DND-41 (cell line): ENCODE measurements around the gene SDK2.

Experiments
- ATAC-seq: fragments of 200-7000 bp; cut with Tn5 transposase; 3 replicates; pipeline ENCODE4 v1.9.1; 2021; ENCODE audit warnings: low read depth; ENCODE audit not compliant: insufficient read depth
- DNase-seq: peaks from one replicate; pipeline ENCODE4 v3.0.0-alpha.2; 2020
- H2AFZ ChIP-seq: 2 replicates; pipeline ENCODE4 v1.6.0; 2012; ENCODE audit warnings: low read depth, low read length
- H3K27ac ChIP-seq: 2 replicates; pipeline ENCODE4 v1.5.1; 2012; ENCODE audit warnings: low read length, inconsistent platforms
- H3K27me3 ChIP-seq: fragments of 200-600 bp; sonication (generic); 2 replicates; pipeline ENCODE4 v1.6.0; 2012; ENCODE audit warnings: low read length, mild to moderate bottlenecking, inconsistent platforms; ENCODE audit not compliant: insufficient read depth, poor library complexity
- H3K36me3 ChIP-seq: 2 replicates; pipeline ENCODE4 v1.5.1; 2012; ENCODE audit warnings: low read length, inconsistent platforms; ENCODE audit not compliant: insufficient read depth
- H3K4me1 ChIP-seq: 2 replicates; pipeline ENCODE4 v1.5.1; 2012; ENCODE audit warnings: mild to moderate bottlenecking, low read length; ENCODE audit not compliant: insufficient read depth
- H3K4me2 ChIP-seq: 2 replicates; pipeline ENCODE4 v1.6.0; 2012; ENCODE audit warnings: mild to moderate bottlenecking, moderate library complexity, low read length, inconsistent platforms; ENCODE audit not compliant: insufficient read depth
- H3K4me3 ChIP-seq, 2 experiments: fragments of 200-600 bp in 1 of 2; shearing (Covaris generic) in 1 of 2; 2 replicates each; pipeline ENCODE4 v1.5.1; 2012 to 2016; ENCODE audit warnings: inconsistent platforms in 2 of 2, low read length in 2 of 2, mild to moderate bottlenecking in 2 of 2, low read depth in 1 of 2, moderate library complexity in 1 of 2
- H3K79me2 ChIP-seq: 2 replicates; pipeline ENCODE4 v1.6.0; 2012; ENCODE audit warnings: low read length, inconsistent platforms; ENCODE audit not compliant: insufficient read depth
- H3K9ac ChIP-seq: 2 replicates; pipeline ENCODE4 v1.6.0; 2012; ENCODE audit warnings: low read depth, mild to moderate bottlenecking, inconsistent platforms, low read length, moderate library complexity
- H3K9me3 ChIP-seq: 2 replicates; pipeline ENCODE4 v1.5.1; 2012; ENCODE audit warnings: low read length, moderate library complexity, mild to moderate bottlenecking, inconsistent platforms; ENCODE audit not compliant: insufficient read depth, severe bottlenecking
- H4K20me1 ChIP-seq: 2 replicates; pipeline ENCODE4 v1.6.0; 2012; ENCODE audit warnings: low read length; ENCODE audit not compliant: insufficient read depth
- EZH2 ChIP-seq: IDR thresholded peaks from 3 replicates; pipeline ENCODE4 v1.6.1; 2012; ENCODE audit warnings: borderline replicate concordance, low read depth, mild to moderate bottlenecking, moderate library complexity, low read length, inconsistent platforms; ENCODE audit not compliant: severe bottlenecking
- TF ChIP-seq, protein P1 (sequence below): IDR thresholded peaks from 2 replicates; pipeline ENCODE4 v1.5.1; 2012; ENCODE audit warnings: borderline replicate concordance, low read length, moderate library complexity, mild to moderate bottlenecking; ENCODE audit not compliant: poor library complexity, severe bottlenecking; ENCODE audit errors: extremely low read depth

Gene SDK2

GRCh38 chr17:73453090-73453489 lies 191.2 kb downstream of the SDK2 start:
- Histone ChIP-seq H3K9me3 (no peaks in the 10 kb centered on the region), H3K27me3 (no peaks in the 10 kb centered on the region), H2AFZ (no peak overlapping the region), H3K9ac (no peak overlapping the region), H3K4me1 (no peaks in the 10 kb centered on the region), H3K79me2 (no peaks in the 10 kb centered on the region), H3K4me3 (no peak overlapping the region), H3K4me2 (no peak overlapping the region), H4K20me1 (no peaks in the 10 kb centered on the region), H3K36me3 (no peaks in the 10 kb centered on the region), H3K27ac (no peak overlapping the region)
- no peak for TF ChIP-seq EZH2
- TF ChIP-seq, protein P1, sequence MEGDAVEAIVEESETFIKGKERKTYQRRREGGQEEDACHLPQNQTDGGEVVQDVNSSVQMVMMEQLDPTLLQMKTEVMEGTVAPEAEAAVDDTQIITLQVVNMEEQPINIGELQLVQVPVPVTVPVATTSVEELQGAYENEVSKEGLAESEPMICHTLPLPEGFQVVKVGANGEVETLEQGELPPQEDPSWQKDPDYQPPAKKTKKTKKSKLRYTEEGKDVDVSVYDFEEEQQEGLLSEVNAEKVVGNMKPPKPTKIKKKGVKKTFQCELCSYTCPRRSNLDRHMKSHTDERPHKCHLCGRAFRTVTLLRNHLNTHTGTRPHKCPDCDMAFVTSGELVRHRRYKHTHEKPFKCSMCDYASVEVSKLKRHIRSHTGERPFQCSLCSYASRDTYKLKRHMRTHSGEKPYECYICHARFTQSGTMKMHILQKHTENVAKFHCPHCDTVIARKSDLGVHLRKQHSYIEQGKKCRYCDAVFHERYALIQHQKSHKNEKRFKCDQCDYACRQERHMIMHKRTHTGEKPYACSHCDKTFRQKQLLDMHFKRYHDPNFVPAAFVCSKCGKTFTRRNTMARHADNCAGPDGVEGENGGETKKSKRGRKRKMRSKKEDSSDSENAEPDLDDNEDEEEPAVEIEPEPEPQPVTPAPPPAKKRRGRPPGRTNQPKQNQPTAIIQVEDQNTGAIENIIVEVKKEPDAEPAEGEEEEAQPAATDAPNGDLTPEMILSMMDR = no peak
- ATAC-seq (no peak), DNase-seq (no peak)

- TF ChIP-seq EZH2 = no peak
- TF ChIP-seq, protein P1 = no peak
- Histone ChIP-seq H3K4me1 (no peaks in the 10 kb centered on the region), H3K9ac (no peak overlapping the region), H3K4me2 (no peak overlapping the region), H2AFZ (no peak overlapping the region), H3K36me3 (no peaks in the 10 kb centered on the region), H3K27ac (no peak overlapping the region), H3K79me2 (no peaks in the 10 kb centered on the region), H3K27me3 (no peaks in the 10 kb centered on the region), H3K4me3 (no peak overlapping the region), H4K20me1 (no peaks in the 10 kb centered on the region), H3K9me3 (no peaks in the 10 kb centered on the region)
- ATAC-seq (no peak), DNase-seq (no peak)
Observed at GRCh38 chr17:73452009-73452408, 192.2 kb downstream of the SDK2 start.

DNA sequence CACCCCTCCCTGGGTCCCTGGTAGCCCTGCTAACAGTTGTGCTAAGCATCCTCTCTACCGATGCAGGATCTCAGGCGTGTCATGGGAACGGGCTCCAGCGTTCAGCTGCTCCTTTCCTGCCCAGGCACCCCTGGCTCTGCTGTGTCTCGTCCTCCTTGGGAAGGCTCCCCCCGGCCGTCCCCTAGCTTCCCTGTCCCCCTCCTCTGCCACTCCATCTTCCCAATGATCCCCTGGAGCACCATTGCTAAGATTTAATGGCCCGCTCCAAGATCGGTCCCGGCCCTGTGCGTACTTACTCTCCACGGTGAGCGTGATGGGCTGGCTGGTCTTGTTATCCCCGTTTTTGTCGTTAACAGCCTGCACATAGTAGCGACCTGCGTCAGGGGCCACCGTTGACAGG lies 196.9 kb downstream of the SDK2 start:
- H3K79me2 ChIP-seq = no peaks in the 10 kb centered on the region

More for the DNA sequence above, 196.9 kb downstream of the SDK2 start:
- Histone ChIP-seq H3K4me2 (no peak overlapping the region), H3K9ac (no peak overlapping the region), H3K9me3 (no peaks in the 10 kb centered on the region), H3K27ac (no peak overlapping the region), H3K4me3 (no peak overlapping the region), H3K27me3 (no peaks in the 10 kb centered on the region), H3K36me3 (no peaks in the 10 kb centered on the region), H2AFZ (no peak overlapping the region), H4K20me1 (no peaks in the 10 kb centered on the region), H3K4me1 (no peaks in the 10 kb centered on the region)
- no peak for ATAC-seq
- TF ChIP-seq, protein P1 = no peak
- no peak for TF ChIP-seq EZH2
- no peak for DNase-seq
